Stimulated activated effector memory CD8-positive, alpha-beta T cell treated with anti-CD3 and anti-CD28 coated beads, Interleukin-12 subunit alpha, Interleukin-12 subunit beta, amount 100 ng/mL, for 72 hours (primary cell): ENCODE data around the gene SLC6A5.

Source experiments
- ATAC-seq: fragments of 150-1000 bp; cut with Tn5 transposase; 2 replicates; pipeline ENCODE4 v1.10.0; 2021
- DNase-seq, 2 donors: peaks; one replicate each; pipeline ENCODE4 v3.0.0; 2021 to 2022; ENCODE audit warnings: low spot score in 2 of 2
- H3K27ac Mint-ChIP-seq: one replicate; pipeline ENCODE4 v1.8.0; 2022; ENCODE audit warnings: mild to moderate bottlenecking, mixed read lengths
- H3K36me3 Mint-ChIP-seq: one replicate; pipeline ENCODE4 v1.8.0; 2022; ENCODE audit warnings: mild to moderate bottlenecking, mixed read lengths
- H3K4me1 Mint-ChIP-seq: one replicate; pipeline ENCODE4 v1.8.0; 2022; ENCODE audit warnings: mixed read lengths
- H3K4me3 Mint-ChIP-seq: one replicate; pipeline ENCODE4 v1.8.0; 2022; ENCODE audit warnings: mild to moderate bottlenecking, mixed read lengths
- H3K9me3 Mint-ChIP-seq: one replicate; pipeline ENCODE4 v1.8.0; 2022; ENCODE audit warnings: mixed read lengths

SLC6A5 gene

GRCh38 chr11:20668844-20669819 lies 69.7 kb downstream of the SLC6A5 start, which contains the start of gene NELL1:
Gene NELL1 (plus strand): TSS chr11:20669586.
- DNase-seq = no peak
- H3K9me3 Mint-ChIP-seq = no peaks in the 10 kb centered on the region
- H3K4me1 Mint-ChIP-seq = peaks cover 12% of the 10 kb centered on the region
- H3K4me3 Mint-ChIP-seq = no peak within 1 kb of the TSS
- H3K36me3 Mint-ChIP-seq = no peaks in the 10 kb centered on the region
- no peak within 1 kb of the TSS for H3K27ac Mint-ChIP-seq
- ATAC-seq = no peak

GRCh38 chr11:20669820-20670684 lies 70.6 kb downstream of the SLC6A5 start:
- Mint-ChIP-seq H3K9me3 (no peaks in the 10 kb centered on the region), H3K36me3 (no peaks in the 10 kb centered on the region), H3K4me1 (peaks cover 12% of the 10 kb centered on the region), H3K27ac (no peak overlapping the region), H3K4me3 (no peak overlapping the region)
- ATAC-seq = no peak
- no peak for DNase-seq

- H3K4me1 Mint-ChIP-seq = peaks cover 12% of the 10 kb centered on the region
- peak; percentile 12 for ATAC-seq
- no peak for DNase-seq
- no peaks in the 10 kb centered on the region for H3K9me3 Mint-ChIP-seq
- no peak overlapping the region for H3K27ac Mint-ChIP-seq
- H3K4me3 Mint-ChIP-seq = no peak overlapping the region
- H3K36me3 Mint-ChIP-seq = no peaks in the 10 kb centered on the region
These were observed 71.6 kb downstream of the SLC6A5 start for GRCh38 chr11:20670932-20671403.

- ATAC-seq (no peak), DNase-seq (no peak)
- peaks cover 12% of the 10 kb centered on the region for H3K4me1 Mint-ChIP-seq
- H3K27ac Mint-ChIP-seq = no peak overlapping the region
- no peak overlapping the region for H3K4me3 Mint-ChIP-seq
- H3K36me3 Mint-ChIP-seq = no peaks in the 10 kb centered on the region
- H3K9me3 Mint-ChIP-seq = no peaks in the 10 kb centered on the region
These were observed 72.6 kb downstream of the SLC6A5 start for GRCh38 chr11:20671856-20672546.

- H3K36me3 Mint-ChIP-seq = no peaks in the 10 kb centered on the region
- ATAC-seq (no peak), DNase-seq (no peak)
- no peaks in the 10 kb centered on the region for H3K9me3 Mint-ChIP-seq
- peaks cover 12% of the 10 kb centered on the region for H3K4me1 Mint-ChIP-seq
- H3K4me3 Mint-ChIP-seq = no peak overlapping the region
- no peak overlapping the region for H3K27ac Mint-ChIP-seq
These were observed 73.2 kb downstream of the SLC6A5 start for GRCh38 chr11:20672575-20672974.

GRCh38 chr11:20676658-20677057 lies 77.2 kb downstream of the SLC6A5 start:
- Mint-ChIP-seq H3K4me3 (no peak overlapping the region), H3K36me3 (no peaks in the 10 kb centered on the region), H3K9me3 (no peaks in the 10 kb centered on the region), H3K27ac (no peak overlapping the region), H3K4me1 (no peaks in the 10 kb centered on the region)
- DNase-seq (no peak), ATAC-seq (no peak)

- Mint-ChIP-seq H3K4me3 (no peak overlapping the region), H3K36me3 (no peaks in the 10 kb centered on the region), H3K4me1 (no peaks in the 10 kb centered on the region), H3K27ac (no peak overlapping the region), H3K9me3 (peaks cover 3% of the 10 kb centered on the region)
- DNase-seq (no peak), ATAC-seq (no peak)
These were observed 89.4 kb downstream of the SLC6A5 start for GRCh38 chr11:20688761-20689160.

GRCh38 chr11:20707876-20708275 lies 108.5 kb downstream of the SLC6A5 start:
- no peak overlapping the region for H3K27ac Mint-ChIP-seq
- DNase-seq (no peak), ATAC-seq (no peak)
- H3K9me3 Mint-ChIP-seq = peaks cover 6% of the 10 kb centered on the region
- H3K36me3 Mint-ChIP-seq = no peaks in the 10 kb centered on the region
- no peaks in the 10 kb centered on the region for H3K4me1 Mint-ChIP-seq
- H3K4me3 Mint-ChIP-seq = no peak overlapping the region
